ENCODE results near the gene TWF1. TPM values are rescaled to one million over a fixed set of nuclear protein-coding genes. Genes with fewer than 3 reads are reported as not detected.

The TWF1 gene
- total and polyA plus RNA-seq, 9 of the 15 experiments (the other 6 are each of a cell fraction or from before 2014, with no cell fraction given): 10.3 to 29.4 (median 23.4) TPM

DNA sequence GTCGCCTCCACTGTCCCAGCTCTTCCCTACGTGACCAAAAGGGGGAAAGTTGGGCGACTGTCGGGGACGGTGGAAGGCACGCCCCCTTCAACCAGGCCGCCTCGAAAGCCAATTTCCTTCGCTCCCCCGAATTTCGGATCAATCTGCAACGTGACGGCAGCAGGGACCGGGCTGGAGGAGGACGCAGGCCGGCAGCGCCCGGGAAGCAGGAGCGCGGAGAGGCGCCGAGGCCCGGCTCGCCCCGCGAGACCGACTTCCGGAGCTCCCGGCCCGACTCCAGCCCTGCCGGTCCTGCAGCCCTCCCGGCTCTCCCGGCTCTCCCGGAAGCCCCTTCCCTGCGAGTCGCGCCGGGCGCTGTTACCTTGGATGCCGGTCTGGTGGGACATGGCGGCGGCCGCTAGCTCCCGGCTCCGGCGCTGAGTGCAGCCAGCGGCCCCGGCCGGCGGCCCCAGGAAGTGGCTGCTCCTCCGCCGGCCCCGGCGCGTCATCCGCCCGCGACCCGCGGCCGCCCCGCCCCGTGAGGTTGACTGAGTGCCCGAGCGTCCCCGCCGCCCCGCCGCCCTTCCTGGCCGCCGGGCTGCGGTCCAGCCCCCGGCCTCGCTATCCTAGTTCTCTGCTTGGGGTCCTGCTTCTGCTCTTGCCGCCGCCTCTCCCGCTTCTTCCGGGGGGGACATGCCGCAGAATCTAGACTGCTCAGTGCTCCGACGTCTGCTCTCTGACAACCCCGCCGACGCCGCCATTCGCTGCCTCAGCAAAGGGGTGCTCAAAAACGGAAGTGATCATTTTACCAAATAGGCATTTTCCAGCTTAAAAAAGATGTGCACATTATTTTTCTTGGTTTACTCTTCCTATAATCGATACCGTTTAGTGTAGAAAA, at the start of gene TWF1 (continued):
- TF ChIP-seq, protein P1, sequence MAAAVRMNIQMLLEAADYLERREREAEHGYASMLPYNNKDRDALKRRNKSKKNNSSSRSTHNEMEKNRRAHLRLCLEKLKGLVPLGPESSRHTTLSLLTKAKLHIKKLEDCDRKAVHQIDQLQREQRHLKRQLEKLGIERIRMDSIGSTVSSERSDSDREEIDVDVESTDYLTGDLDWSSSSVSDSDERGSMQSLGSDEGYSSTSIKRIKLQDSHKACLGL (CRISPR knock-in tag; IDR thresholded peaks at IDR 0.05; ENCODE audit: borderline replicate concordance, poor library complexity, severe bottlenecking): no peak
- peak; percentile 29 for TF ChIP-seq FUS (optimal IDR thresholded peaks at IDR 0.05; ENCODE audit: low read depth, low read length)
- peak; percentile 43; the same call in 1 of the 2 replicates for TF ChIP-seq MTA3 (IDR thresholded peaks at IDR 0.05; ENCODE audit: borderline replicate concordance)
- no peak for TF ChIP-seq MECOM (CRISPR knock-in tag; IDR thresholded peaks at IDR 0.05)
- TF ChIP-seq NR4A1 (CRISPR knock-in tag; IDR thresholded peaks at IDR 0.05): no peak
- 0 out of 2 replicates have a peak, but pooled peaks have one; percentile 61 for TF ChIP-seq NR4A1 (tag; IDR thresholded peaks at IDR 0.05)
- peak; percentile 84 for TF ChIP-seq MTA1 (IDR thresholded peaks at IDR 0.05; ENCODE audit: borderline replicate concordance)
- TF ChIP-seq, protein P2, sequence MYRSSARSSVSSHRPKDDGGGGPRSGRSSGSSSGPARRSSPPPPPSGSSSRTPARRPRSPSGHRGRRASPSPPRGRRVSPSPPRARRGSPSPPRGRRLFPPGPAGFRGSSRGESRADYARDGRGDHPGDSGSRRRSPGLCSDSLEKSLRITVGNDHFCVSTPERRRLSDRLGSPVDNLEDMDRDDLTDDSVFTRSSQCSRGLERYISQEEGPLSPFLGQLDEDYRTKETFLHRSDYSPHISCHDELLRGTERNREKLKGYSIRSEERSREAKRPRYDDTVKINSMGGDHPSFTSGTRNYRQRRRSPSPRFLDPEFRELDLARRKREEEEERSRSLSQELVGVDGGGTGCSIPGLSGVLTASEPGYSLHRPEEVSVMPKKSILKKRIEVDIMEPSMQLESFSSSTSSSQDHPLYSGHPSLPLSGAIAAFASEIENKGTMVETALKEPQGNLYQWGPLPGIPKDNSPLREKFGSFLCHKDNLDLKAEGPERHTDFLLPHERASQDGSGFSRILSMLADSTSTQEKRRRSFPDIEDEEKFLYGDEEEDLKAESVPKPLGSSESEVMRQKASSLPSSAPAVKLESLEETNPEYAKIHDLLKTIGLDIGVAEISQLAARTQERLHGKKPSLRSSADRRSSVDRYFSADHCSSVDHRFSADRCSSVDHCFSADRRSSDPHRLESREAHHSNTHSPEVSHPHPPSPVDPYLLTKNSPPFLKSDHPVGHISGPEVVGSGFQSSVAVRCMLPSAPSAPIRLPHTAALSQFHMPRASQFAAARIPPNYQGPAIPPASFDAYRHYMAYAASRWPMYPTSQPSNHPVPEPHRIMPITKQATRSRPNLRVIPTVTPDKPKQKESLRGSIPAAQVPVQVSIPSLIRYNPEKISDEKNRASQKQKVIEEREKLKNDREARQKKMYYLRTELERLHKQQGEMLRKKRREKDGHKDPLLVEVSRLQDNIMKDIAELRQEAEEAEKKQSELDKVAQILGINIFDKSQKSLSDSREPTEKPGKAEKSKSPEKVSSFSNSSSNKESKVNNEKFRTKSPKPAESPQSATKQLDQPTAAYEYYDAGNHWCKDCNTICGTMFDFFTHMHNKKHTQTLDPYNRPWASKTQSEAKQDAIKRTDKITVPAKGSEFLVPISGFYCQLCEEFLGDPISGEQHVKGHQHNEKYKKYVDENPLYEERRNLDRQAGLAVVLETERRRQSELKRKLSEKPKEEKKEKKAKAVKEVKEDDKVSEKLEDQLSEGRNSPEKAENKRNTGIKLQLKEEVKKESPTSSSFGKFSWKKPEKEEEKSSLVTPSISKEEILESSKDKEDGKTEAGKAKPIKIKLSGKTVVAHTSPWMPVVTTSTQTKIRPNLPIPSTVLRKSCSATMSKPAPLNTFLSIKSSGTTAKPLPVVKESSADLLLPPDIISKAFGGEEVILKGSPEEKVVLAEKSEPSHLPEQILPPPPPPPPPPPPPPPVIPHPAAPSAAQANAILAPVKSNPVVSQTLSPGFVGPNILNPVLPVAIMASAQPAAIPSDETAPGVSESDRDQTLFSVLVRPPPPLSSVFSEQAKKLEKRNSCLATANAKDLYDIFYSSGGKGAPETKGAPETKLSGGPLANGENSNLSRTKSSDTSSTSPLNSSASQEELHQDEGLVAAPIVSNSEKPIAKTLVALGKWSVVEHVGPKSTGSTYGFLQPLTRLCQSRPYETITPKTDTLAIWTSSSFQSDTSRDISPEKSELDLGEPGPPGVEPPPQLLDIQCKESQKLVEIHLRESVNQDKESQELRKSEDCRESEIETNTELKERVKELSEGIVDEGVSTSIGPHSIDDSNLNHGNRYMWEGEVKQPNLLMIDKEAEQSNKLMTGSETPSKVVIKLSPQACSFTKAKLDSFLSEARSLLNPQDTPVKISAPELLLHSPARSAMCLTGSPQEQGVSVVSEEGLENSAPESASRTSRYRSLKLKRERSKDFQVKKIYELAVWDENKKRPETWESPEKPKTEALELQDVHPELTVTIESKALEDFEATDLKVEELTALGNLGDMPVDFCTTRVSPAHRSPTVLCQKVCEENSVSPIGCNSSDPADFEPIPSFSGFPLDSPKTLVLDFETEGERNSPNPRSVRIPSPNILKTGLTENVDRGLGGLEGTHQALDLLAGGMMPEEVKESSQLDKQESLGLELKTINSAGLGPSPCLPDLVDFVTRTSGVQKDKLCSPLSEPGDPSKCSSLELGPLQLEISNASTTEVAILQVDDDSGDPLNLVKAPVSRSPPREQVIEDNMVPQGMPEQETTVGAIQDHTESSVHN (IDR thresholded peaks at IDR 0.05; ENCODE audit: borderline replicate concordance in 1 of 2, low read depth in 1 of 2): no peak
- TF ChIP-seq SRSF7 (optimal IDR thresholded peaks at IDR 0.05; ENCODE audit: low read depth, low read length): no peak
- no peak for TF ChIP-seq ESRRB (CRISPR knock-in tag; IDR thresholded peaks at IDR 0.05; ENCODE audit: borderline replicate concordance)
- no peak for TF ChIP-seq DDX20 (tag; IDR thresholded peaks at IDR 0.05; ENCODE audit: low read depth)
- TF ChIP-seq ATF6 (CRISPR knock-in tag; IDR thresholded peaks at IDR 0.05): 0 out of 2 replicates have a peak, but pooled peaks have one; percentile 44
- no peak for TF ChIP-seq SIRT6 (IDR thresholded peaks at IDR 0.05; ENCODE audit: low read depth, low read length)
- peak; percentile 59 for TF ChIP-seq TAF9B (IDR thresholded peaks at IDR 0.05; ENCODE audit: partially characterized antibody)
- TF ChIP-seq ZNF347 (CRISPR knock-in tag; IDR thresholded peaks at IDR 0.05; ENCODE audit: low read depth): no peak
- no peak for TF ChIP-seq CEBPB (tag; IDR thresholded peaks at IDR 0.05)
- TF ChIP-seq RFX1 (IDR thresholded peaks at IDR 0.05): no peak
